GM23338 (cell line): ENCODE data around the gene AP1S3.

Experiments used
- EZH2 ChIP-seq: fragments of 200-600 bp; sonication (generic); IDR thresholded peaks from one replicate; pipeline ENCODE4 v1.8.0; 2017; ENCODE audit warnings: antibody characterized with exemption, mild to moderate bottlenecking, low read depth; ENCODE audit not compliant: unreplicated experiment
- EZH2phosphoT487 ChIP-seq: fragments of 200-600 bp; sonication (generic); IDR thresholded peaks from one replicate; pipeline ENCODE4 v1.8.1; 2018; ENCODE audit warnings: antibody characterized with exemption; ENCODE audit not compliant: unreplicated experiment
- JUNB ChIP-seq: IDR thresholded peaks from one replicate; pipeline ENCODE4 v1.6.1; 2016; ENCODE audit warnings: antibody characterized with exemption; ENCODE audit not compliant: unreplicated experiment
- NANOG ChIP-seq: IDR thresholded peaks from 2 replicates; pipeline ENCODE4 v1.6.1; 2016; ENCODE audit warnings: antibody characterized with exemption, borderline replicate concordance
- POLR2AphosphoS5 ChIP-seq: IDR thresholded peaks from 2 replicates; pipeline ENCODE4 v1.6.1; 2016; ENCODE audit warnings: antibody characterized with exemption, low read depth
- STAT1 ChIP-seq: IDR thresholded peaks from one replicate; pipeline ENCODE4 v1.6.1; 2016; ENCODE audit warnings: antibody characterized with exemption; ENCODE audit not compliant: unreplicated experiment
- ZNF114 ChIP-seq: fragments of 250-450 bp; sonication (Bioruptor Pico); IDR thresholded peaks from 2 replicates; pipeline ENCODE4 v1.5.0; 2020; ENCODE audit warnings: mild to moderate bottlenecking, moderate library complexity
- TF ChIP-seq, protein P1 (sequence below): IDR thresholded peaks from one replicate; pipeline ENCODE4 v1.6.1; 2018; ENCODE audit warnings: antibody characterized with exemption; ENCODE audit not compliant: unreplicated experiment
- TF ChIP-seq, protein P2 (sequence below), 2 experiments: fragments of 200-600 bp in 1 of 2; sonication (generic) in 1 of 2; conservative IDR thresholded peaks; 2 replicates each; pipeline versions ENCODE4 v1.5.1 to v1.6.1; 2016 to 2017; ENCODE audit warnings: antibody characterized with exemption in 2 of 2, low read depth in 2 of 2, mild to moderate bottlenecking in 2 of 2, moderate library complexity in 1 of 2

DNA sequence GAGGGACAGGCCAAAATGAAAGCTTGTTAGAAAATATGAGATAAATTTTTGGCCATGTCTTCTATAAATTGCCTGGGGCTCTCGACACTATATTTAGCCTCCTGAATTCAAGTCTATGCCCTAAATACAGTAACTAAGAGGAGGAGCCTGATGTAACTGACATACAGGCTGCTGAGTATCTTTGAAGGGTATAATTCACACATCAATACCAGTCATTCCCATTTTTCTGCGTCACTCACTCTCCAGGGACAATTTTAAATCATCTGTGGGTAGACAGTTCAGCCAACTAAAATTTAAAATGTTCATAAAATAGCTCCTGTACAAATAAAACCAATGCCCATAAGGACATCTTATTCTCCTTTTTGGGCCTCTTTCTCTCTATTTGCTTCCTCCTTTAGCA, 105.9 kb downstream of the AP1S3 start:
- TF ChIP-seq POLR2AphosphoS5 (no peak), EZH2phosphoT487 (no peak), EZH2 (no peak), NANOG (no peak), STAT1 (no peak), ZNF114 (CRISPR knock-in tag) (no peak), JUNB (no peak)
- TF ChIP-seq, protein P1, sequence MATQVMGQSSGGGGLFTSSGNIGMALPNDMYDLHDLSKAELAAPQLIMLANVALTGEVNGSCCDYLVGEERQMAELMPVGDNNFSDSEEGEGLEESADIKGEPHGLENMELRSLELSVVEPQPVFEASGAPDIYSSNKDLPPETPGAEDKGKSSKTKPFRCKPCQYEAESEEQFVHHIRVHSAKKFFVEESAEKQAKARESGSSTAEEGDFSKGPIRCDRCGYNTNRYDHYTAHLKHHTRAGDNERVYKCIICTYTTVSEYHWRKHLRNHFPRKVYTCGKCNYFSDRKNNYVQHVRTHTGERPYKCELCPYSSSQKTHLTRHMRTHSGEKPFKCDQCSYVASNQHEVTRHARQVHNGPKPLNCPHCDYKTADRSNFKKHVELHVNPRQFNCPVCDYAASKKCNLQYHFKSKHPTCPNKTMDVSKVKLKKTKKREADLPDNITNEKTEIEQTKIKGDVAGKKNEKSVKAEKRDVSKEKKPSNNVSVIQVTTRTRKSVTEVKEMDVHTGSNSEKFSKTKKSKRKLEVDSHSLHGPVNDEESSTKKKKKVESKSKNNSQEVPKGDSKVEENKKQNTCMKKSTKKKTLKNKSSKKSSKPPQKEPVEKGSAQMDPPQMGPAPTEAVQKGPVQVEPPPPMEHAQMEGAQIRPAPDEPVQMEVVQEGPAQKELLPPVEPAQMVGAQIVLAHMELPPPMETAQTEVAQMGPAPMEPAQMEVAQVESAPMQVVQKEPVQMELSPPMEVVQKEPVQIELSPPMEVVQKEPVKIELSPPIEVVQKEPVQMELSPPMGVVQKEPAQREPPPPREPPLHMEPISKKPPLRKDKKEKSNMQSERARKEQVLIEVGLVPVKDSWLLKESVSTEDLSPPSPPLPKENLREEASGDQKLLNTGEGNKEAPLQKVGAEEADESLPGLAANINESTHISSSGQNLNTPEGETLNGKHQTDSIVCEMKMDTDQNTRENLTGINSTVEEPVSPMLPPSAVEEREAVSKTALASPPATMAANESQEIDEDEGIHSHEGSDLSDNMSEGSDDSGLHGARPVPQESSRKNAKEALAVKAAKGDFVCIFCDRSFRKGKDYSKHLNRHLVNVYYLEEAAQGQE, result no peak
- TF ChIP-seq, protein P2, sequence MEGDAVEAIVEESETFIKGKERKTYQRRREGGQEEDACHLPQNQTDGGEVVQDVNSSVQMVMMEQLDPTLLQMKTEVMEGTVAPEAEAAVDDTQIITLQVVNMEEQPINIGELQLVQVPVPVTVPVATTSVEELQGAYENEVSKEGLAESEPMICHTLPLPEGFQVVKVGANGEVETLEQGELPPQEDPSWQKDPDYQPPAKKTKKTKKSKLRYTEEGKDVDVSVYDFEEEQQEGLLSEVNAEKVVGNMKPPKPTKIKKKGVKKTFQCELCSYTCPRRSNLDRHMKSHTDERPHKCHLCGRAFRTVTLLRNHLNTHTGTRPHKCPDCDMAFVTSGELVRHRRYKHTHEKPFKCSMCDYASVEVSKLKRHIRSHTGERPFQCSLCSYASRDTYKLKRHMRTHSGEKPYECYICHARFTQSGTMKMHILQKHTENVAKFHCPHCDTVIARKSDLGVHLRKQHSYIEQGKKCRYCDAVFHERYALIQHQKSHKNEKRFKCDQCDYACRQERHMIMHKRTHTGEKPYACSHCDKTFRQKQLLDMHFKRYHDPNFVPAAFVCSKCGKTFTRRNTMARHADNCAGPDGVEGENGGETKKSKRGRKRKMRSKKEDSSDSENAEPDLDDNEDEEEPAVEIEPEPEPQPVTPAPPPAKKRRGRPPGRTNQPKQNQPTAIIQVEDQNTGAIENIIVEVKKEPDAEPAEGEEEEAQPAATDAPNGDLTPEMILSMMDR (conservative IDR thresholded peaks at IDR 0.05; ENCODE audit: low read depth in 2 of 2), result no peak
